ENCODE results near the gene PTPRT. TPM values are rescaled to one million over a fixed set of nuclear protein-coding genes. Genes with fewer than 3 reads are reported as not detected.

Gene PTPRT
- total and polyA plus RNA-seq, 2 of the 4 experiments (the other 2 are of a cell fraction), result not detected

GRCh38 chr20:42474646-42475045, 715.1 kb downstream of the PTPRT start:
- H3K9me1 ChIP-seq (ENCODE audit: insufficient read depth, low read length), result no peaks in the 10 kb centered on the region
- H3K79me1 ChIP-seq (ENCODE audit: low read depth in 1 of 2, low read length in 2 of 2), result no peaks in the 10 kb centered on the region
- H3K4me2 ChIP-seq (ENCODE audit: low read depth, low read length), result no peak overlapping the region
- H3K4me1 ChIP-seq (ENCODE audit: control insufficient read depth, insufficient read depth, low read length), result no peaks in the 10 kb centered on the region
- no peak overlapping the region for H2BK120ac ChIP-seq (ENCODE audit: low read depth, low read length)
- H2BK20ac ChIP-seq (ENCODE audit: low read depth, low read length), result no peak overlapping the region
- H2BK5ac ChIP-seq (ENCODE audit: low read depth, low read length, poor library complexity, severe bottlenecking), result no peak overlapping the region
- no peak overlapping the region for H3K14ac ChIP-seq (replicated peaks; ENCODE audit: low read depth, low read length)
- intact Hi-C loops (cut with micrococcal nuclease) (no loop called here), in situ Hi-C loops (cut with MboI; ENCODE audit: low sequenced_read_pairs) (no loop called here), dilution Hi-C loops (cut with HindIII; ENCODE audit: low sequenced_read_pairs, unreplicated experiment) (no loop called here)
- no peaks in the 10 kb centered on the region for H3K27me3 ChIP-seq (ENCODE audit: control insufficient read depth, insufficient read depth, low read length)
- H2BK15ac ChIP-seq (ENCODE audit: low read depth, low read length), result no peak overlapping the region
- H3K4ac ChIP-seq (ENCODE audit: low read depth, low read length), result no peak overlapping the region
- no peak overlapping the region for H4K8ac ChIP-seq (ENCODE audit: low read depth in 2 of 2, low read length in 2 of 2)
- H2AFZ ChIP-seq (replicated peaks; ENCODE audit: low read length, poor library complexity), result no peak overlapping the region
- WGBS, 2 experiments (ENCODE audit: extremely low coverage in 2 of 2, insufficient read length in 1 of 2), result 80% methylated on average over 2 of the region's 6 CpGs; no CpG with 5 or more reads in 1 of the 2 experiments
- H3K9me3 ChIP-seq (ENCODE audit: control insufficient read depth, insufficient read depth, low read length), result peaks cover 26% of the 10 kb centered on the region
- DNase-seq (no peak), ATAC-seq (ENCODE audit: low read depth) (no peak)
- BruUV-seq (replicated peaks), result no TSS peak
- TF ChIP-seq, protein P1, sequence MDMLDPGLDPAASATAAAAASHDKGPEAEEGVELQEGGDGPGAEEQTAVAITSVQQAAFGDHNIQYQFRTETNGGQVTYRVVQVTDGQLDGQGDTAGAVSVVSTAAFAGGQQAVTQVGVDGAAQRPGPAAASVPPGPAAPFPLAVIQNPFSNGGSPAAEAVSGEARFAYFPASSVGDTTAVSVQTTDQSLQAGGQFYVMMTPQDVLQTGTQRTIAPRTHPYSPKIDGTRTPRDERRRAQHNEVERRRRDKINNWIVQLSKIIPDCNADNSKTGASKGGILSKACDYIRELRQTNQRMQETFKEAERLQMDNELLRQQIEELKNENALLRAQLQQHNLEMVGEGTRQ (IDR thresholded peaks at IDR 0.05; ENCODE audit: low read depth, low read length), result no peak
- no peak for TF ChIP-seq POLR2A (IDR thresholded peaks at IDR 0.05; ENCODE audit: low read depth, low read length)
- TF ChIP-seq MXI1 (IDR thresholded peaks at IDR 0.05; ENCODE audit: borderline replicate concordance, low read depth, low read length), result no peak
- no peak overlapping the region for H4K91ac ChIP-seq (ENCODE audit: insufficient read depth, low read depth, low read length)
- no peak overlapping the region for H3K56ac ChIP-seq (ENCODE audit: extremely low read depth, insufficient read depth, low read length)
- no peak overlapping the region for H3K18ac ChIP-seq (ENCODE audit: low read depth, low read length)
- no peak overlapping the region for H2AK5ac ChIP-seq (ENCODE audit: low read depth, low read length)
- H3K4me3 ChIP-seq (ENCODE audit: insufficient read depth, low read depth, low read length), result no peak overlapping the region
- CTCF ChIA-PET, result no interaction called here
- no peak overlapping the region for H2AK9ac ChIP-seq (replicated peaks; ENCODE audit: low read depth, low read length, poor library complexity)
- H4K5ac ChIP-seq (ENCODE audit: low read depth, low read length), result no peak overlapping the region
- no peak overlapping the region for H3K27ac ChIP-seq (ENCODE audit: insufficient read depth, low read length)
- H3K9ac ChIP-seq (ENCODE audit: low read depth, low read length), result no peak overlapping the region
- H3K36me3 ChIP-seq (ENCODE audit: control insufficient read depth, insufficient read depth, low read length), result no peaks in the 10 kb centered on the region
- H3K23ac ChIP-seq (ENCODE audit: low read depth, low read length), result no peak overlapping the region
- H4K20me1 ChIP-seq (ENCODE audit: insufficient read depth, low read length), result no peaks in the 10 kb centered on the region
- POLR2A ChIA-PET (ENCODE audit: unreplicated experiment), result no interaction called here

All from IMR-90 (cell line).